Brain microvascular endothelial cell (primary cell): ENCODE measurements around the gene GPR155.
"Not testable (repeated sequence)": the region's sequence is repeated elsewhere in the genome, so short reads cannot be mapped to it uniquely, and the experiment has no call there.

Experiments used
- DNase-seq: peaks from one replicate; pipeline ENCODE4 v3.0.0-alpha.2; 2020
- H3K27ac ChIP-seq: fragments of 250-450 bp; sonication (Bioruptor Pico); 2 replicates; pipeline ENCODE4 v1.5.1; 2020; ENCODE audit warnings: mild to moderate bottlenecking, moderate library complexity
- H3K27me3 ChIP-seq: fragments of 250-450 bp; sonication (Bioruptor Pico); replicated peaks from 2 replicates; pipeline ENCODE4 v1.5.1; 2020; ENCODE audit warnings: mild to moderate bottlenecking
- H3K36me3 ChIP-seq: fragments of 250-450 bp; sonication (Bioruptor Pico); replicated peaks from 2 replicates; pipeline ENCODE4 v1.5.1; 2020; ENCODE audit warnings: mild to moderate bottlenecking
- H3K4me3 ChIP-seq: 2 replicates; pipeline ENCODE4 v1.5.1; 2011; ENCODE audit warnings: low read depth, mild to moderate bottlenecking, control low read depth, low read length, moderate library complexity
- CTCF ChIP-seq: IDR thresholded peaks from 2 replicates; pipeline ENCODE4 v1.5.1; 2011; ENCODE audit warnings: low read depth, mild to moderate bottlenecking, moderate library complexity, low read length, control low read depth, inconsistent platforms; ENCODE audit errors: missing control alignments
- in situ Hi-C: cut with HindIII; loops from 2 replicates; pipeline ENCODE4 v1.10.0; 2017; ENCODE audit warnings: low sequenced_read_pairs, low pct_ligation_motif_present

GPR155 gene

DNA sequence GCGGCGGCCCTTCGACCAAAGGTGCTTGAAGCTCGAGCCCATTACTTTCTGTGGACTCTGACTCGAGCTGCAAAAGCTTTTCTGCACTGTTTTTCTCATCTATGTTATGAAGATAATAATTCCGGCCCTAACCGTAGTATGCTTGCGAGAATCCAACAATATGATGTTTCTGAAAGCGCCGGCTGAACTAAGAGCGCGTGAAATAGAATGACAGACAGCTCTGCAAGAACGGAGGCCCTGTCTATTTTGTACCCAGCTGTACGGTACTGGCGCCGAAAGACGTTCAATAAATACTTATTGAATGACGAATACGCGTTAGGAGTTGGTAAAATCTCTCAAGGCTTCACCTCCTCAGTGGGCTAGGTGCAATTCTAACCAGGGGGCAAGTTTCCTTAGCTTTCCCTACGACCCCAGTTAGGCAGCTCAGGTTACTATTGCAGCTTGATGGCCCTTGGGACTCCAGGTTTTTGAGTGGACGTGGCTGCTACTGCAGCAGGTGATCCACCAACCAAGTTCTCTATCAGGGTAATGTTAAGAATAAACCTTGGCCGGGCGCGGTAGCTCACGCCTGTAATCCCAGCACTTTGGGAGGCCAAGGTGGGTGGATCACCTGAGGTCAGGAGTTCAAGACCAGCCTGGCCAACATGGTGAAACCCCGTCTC is 90.7 kb downstream of the GPR155 start:
- H3K27ac ChIP-seq: peak overlapping the region; percentile 93
- peak overlapping the region; percentile 88 for H3K4me3 ChIP-seq
- in situ Hi-C loops: no loop called here
- DNase-seq: no peak
- no peaks in the 10 kb centered on the region for H3K27me3 ChIP-seq
- no peak for TF ChIP-seq CTCF
- H3K36me3 ChIP-seq: no peaks in the 10 kb centered on the region

- peak; percentile 70 for DNase-seq
- H3K4me3 ChIP-seq: peak within 1 kb of the TSS; percentile 88
- H3K36me3 ChIP-seq: no peaks in the 10 kb centered on the region
- H3K27ac ChIP-seq: peak within 1 kb of the TSS; percentile 93
- H3K27me3 ChIP-seq: no peaks in the 10 kb centered on the region
- in situ Hi-C loops: no loop called here
- no peak for TF ChIP-seq CTCF
These were observed 91.4 kb downstream of the GPR155 start, which contains the start of gene SCRN3 for GRCh38 chr2:174395284-174395968. SCRN3 (plus strand) TSS chr2:174395730; CDS start chr2:174398284, 2,554 bp downstream.

DNA sequence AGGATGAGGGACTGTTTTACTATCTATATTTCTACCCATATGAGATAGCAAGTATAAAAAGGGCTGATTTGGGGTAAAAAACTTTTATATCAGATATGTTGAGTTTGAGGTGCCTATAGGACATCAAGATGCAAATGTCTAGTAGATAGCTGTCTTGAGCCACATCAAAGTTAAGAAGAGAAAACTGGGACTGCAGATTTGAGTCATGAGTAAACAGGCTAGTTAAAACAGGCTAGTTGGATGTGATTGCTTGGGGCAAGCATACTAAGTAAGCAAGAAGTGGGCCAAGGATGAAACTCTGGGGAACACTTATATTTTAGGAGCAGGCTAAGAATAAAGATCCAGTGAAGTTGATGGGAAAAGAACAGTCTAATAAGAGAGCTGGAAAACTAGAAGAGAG is 94.1 kb downstream of the GPR155 start:
- no peaks in the 10 kb centered on the region for H3K27me3 ChIP-seq
- no peak overlapping the region for H3K27ac ChIP-seq
- DNase-seq: no peak
- no peaks in the 10 kb centered on the region for H3K36me3 ChIP-seq
- in situ Hi-C loops: no loop called here
- H3K4me3 ChIP-seq: no peak overlapping the region
- no peak for TF ChIP-seq CTCF

- H3K36me3 ChIP-seq, H3K27me3 ChIP-seq, in situ Hi-C loops, DNase-seq, H3K4me3 ChIP-seq, H3K27ac ChIP-seq: not testable (repeated sequence)
These were observed 96.5 kb downstream of the GPR155 start for GRCh38 chr2:174390303-174390702.

- in situ Hi-C loops: no loop called here
- DNase-seq: no peak
- Histone ChIP-seq H3K27ac (no peak overlapping the region), H3K27me3 (no peaks in the 10 kb centered on the region), H3K36me3 (peaks cover 5% of the 10 kb centered on the region), H3K4me3 (no peak overlapping the region)
- no peak for TF ChIP-seq CTCF
These were observed 97.3 kb downstream of the GPR155 start for GRCh38 chr2:174389542-174389941.

DNA sequence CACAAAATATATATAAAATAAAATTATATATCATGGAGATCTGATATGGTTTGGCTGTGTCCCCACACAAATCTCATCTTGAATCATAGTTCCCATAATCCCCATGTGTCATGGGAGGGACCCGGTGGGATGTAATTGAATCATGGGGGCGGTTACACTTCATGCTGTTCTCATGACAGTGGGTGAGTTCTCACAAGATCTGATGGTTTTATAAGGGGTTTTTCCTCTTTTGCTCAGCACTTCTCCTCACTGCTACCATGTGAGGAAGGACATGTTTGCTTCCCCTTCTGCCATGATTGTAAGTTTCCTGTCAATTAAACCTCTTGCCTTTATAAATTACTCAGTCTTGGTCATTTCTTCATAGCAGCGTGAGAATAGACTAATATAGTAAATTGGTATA is 98.1 kb downstream of the GPR155 start:
- in situ Hi-C loops, DNase-seq, H3K27ac ChIP-seq, H3K36me3 ChIP-seq, H3K4me3 ChIP-seq, H3K27me3 ChIP-seq: not testable (repeated sequence)
